ENCODE results near the gene SPEN. TPM values are rescaled to one million over a fixed set of nuclear protein-coding genes. Genes with fewer than 3 reads are reported as not detected.

Gene SPEN
- total and polyA plus RNA-seq, 2 of the 13 experiments (the other 11 are each of a cell fraction or from before 2014, with no cell fraction given) = 4.8 to 14.0 TPM

DNA sequence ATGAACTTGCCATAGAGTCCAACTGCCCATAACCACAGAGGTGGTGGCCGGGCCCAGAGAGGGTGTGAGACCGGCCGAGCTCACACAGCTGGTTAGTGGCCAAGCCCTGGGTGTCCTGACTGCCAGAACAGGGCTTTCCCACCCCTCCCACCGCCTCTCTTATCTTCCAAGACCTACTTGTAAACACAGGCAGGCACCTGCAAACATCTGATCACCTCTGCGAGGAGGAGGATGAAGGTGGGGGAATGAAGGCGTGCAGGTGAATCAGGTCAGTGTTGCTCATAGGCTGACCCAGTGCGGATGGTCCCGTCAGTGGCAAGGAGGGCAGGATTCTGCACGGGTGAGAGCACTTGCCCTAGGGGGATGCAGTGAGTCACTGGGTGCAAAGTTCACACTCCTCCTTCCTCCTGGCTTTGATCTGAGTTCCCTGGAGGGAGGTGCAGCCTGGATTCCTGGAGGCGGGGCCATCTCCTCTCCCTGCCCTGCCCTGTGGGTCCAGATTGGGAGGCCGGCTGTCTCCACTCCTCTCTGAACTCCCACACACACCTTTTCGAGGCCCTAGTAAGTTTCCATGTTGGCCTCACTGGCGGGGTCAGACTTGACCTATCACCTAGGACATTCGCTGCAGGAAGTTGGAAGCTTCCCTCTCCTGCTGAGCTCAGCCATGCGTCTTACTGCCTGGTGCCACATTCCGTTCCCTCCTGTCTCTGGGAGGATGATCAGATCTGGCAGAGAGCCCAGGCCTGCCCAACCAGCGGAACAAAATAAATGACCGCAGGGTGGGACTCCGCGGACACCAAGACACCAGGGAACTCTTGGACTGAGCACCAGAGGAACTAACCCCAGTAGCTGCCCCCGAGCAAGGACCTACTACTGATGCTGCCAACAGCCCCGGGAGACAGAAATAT lies 47.3 kb upstream of the SPEN start (continued):
- TF ChIP-seq CEBPB (IDR thresholded peaks at IDR 0.05; ENCODE audit: borderline replicate concordance, low read depth, low read length) (no peak), SOX13 (IDR thresholded peaks at IDR 0.05) (peak; percentile 14; the same call in 1 of the 2 replicates), SOX13 (CRISPR knock-in tag; conservative IDR thresholded peaks at IDR 0.05 in 1 of 2, IDR thresholded peaks at IDR 0.05 in 1 of 2) (peak in 1 of 2 experiments; percentile 65; a peak in 2 of 4 replicates), MTF1 (CRISPR knock-in tag; IDR thresholded peaks at IDR 0.05) (no peak), PHF21A (CRISPR knock-in tag; IDR thresholded peaks at IDR 0.05) (peak; percentile 95), ZNF235 (CRISPR knock-in tag; IDR thresholded peaks at IDR 0.05; ENCODE audit: borderline replicate concordance) (no peak), ZFP36 (IDR thresholded peaks at IDR 0.05; ENCODE audit: borderline replicate concordance, low read depth, low read length, partially characterized antibody) (no peak), BRD4 (CRISPR knock-in tag; IDR thresholded peaks at IDR 0.05) (no peak), HNRNPK (IDR thresholded peaks at IDR 0.05; ENCODE audit: low read depth, low read length, poor library complexity, severe bottlenecking) (no peak), MBNL3 (CRISPR knock-in tag; conservative IDR thresholded peaks at IDR 0.05) (no peak), HMGA1 (CRISPR knock-in tag; conservative IDR thresholded peaks at IDR 0.05) (no peak), NAIF1 (CRISPR knock-in tag; IDR thresholded peaks at IDR 0.05; ENCODE audit: borderline replicate concordance) (peak; percentile 60; the same call in 1 of the 2 replicates), ZNF644 (CRISPR knock-in tag; IDR thresholded peaks at IDR 0.05; ENCODE audit: low read depth) (no peak), SPEN (CRISPR knock-in tag; IDR thresholded peaks at IDR 0.05; ENCODE audit: low read depth) (peak; percentile 99; the same call in 1 of the 2 replicates), LCORL (IDR thresholded peaks at IDR 0.05) (no peak), LCORL (CRISPR knock-in tag; IDR thresholded peaks at IDR 0.05) (peak; percentile 97), ZNF12 (CRISPR knock-in tag; IDR thresholded peaks at IDR 0.05) (no peak)
- TF ChIP-seq, protein P1, sequence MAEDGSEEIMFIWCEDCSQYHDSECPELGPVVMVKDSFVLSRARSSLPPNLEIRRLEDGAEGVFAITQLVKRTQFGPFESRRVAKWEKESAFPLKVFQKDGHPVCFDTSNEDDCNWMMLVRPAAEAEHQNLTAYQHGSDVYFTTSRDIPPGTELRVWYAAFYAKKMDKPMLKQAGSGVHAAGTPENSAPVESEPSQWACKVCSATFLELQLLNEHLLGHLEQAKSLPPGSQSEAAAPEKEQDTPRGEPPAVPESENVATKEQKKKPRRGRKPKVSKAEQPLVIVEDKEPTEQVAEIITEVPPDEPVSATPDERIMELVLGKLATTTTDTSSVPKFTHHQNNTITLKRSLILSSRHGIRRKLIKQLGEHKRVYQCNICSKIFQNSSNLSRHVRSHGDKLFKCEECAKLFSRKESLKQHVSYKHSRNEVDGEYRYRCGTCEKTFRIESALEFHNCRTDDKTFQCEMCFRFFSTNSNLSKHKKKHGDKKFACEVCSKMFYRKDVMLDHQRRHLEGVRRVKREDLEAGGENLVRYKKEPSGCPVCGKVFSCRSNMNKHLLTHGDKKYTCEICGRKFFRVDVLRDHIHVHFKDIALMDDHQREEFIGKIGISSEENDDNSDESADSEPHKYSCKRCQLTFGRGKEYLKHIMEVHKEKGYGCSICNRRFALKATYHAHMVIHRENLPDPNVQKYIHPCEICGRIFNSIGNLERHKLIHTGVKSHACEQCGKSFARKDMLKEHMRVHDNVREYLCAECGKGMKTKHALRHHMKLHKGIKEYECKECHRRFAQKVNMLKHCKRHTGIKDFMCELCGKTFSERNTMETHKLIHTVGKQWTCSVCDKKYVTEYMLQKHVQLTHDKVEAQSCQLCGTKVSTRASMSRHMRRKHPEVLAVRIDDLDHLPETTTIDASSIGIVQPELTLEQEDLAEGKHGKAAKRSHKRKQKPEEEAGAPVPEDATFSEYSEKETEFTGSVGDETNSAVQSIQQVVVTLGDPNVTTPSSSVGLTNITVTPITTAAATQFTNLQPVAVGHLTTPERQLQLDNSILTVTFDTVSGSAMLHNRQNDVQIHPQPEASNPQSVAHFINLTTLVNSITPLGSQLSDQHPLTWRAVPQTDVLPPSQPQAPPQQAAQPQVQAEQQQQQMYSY (CRISPR knock-in tag; IDR thresholded peaks at IDR 0.05) = no peak
- TF ChIP-seq, protein P2, sequence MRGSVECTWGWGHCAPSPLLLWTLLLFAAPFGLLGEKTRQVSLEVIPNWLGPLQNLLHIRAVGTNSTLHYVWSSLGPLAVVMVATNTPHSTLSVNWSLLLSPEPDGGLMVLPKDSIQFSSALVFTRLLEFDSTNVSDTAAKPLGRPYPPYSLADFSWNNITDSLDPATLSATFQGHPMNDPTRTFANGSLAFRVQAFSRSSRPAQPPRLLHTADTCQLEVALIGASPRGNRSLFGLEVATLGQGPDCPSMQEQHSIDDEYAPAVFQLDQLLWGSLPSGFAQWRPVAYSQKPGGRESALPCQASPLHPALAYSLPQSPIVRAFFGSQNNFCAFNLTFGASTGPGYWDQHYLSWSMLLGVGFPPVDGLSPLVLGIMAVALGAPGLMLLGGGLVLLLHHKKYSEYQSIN (CRISPR knock-in tag; IDR thresholded peaks at IDR 0.05; ENCODE audit: borderline replicate concordance) = no peak
- TF ChIP-seq, protein P3, sequence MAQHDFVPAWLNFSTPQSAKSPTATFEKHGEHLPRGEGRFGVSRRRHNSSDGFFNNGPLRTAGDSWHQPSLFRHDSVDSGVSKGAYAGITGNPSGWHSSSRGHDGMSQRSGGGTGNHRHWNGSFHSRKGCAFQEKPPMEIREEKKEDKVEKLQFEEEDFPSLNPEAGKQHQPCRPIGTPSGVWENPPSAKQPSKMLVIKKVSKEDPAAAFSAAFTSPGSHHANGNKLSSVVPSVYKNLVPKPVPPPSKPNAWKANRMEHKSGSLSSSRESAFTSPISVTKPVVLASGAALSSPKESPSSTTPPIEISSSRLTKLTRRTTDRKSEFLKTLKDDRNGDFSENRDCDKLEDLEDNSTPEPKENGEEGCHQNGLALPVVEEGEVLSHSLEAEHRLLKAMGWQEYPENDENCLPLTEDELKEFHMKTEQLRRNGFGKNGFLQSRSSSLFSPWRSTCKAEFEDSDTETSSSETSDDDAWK (CRISPR knock-in tag; IDR thresholded peaks at IDR 0.05) = no peak
- TF ChIP-seq, protein P4, sequence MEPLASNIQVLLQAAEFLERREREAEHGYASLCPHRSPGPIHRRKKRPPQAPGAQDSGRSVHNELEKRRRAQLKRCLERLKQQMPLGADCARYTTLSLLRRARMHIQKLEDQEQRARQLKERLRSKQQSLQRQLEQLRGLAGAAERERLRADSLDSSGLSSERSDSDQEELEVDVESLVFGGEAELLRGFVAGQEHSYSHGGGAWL (CRISPR knock-in tag; IDR thresholded peaks at IDR 0.05) = no peak
